K562 (cell line): ENCODE results near the gene BAIAP2.

Source experiments
- ATF1 ChIP-seq, 2 experiments: fragments of 450-650 bp in 1 of 2; IDR thresholded peaks; 2 replicates each; pipeline ENCODE4 v1.6.1; 2016; ENCODE audit warnings: missing compliant biosample characterization in 1 of 2, missing genetic modification characterization in 1 of 2
- CTCF ChIP-seq, 3 experiments: IDR thresholded peaks in 2 of 3; conservative IDR thresholded peaks in 1 of 3; 2 replicates each; pipeline ENCODE4 v1.5.1; 2011 to 2012; ENCODE audit warnings: low read length in 3 of 3, mild to moderate bottlenecking in 3 of 3, control low read depth in 2 of 3, improper control_type of control experiment in 1 of 3, inconsistent platforms in 1 of 3, low read depth in 1 of 3, mixed read lengths in 1 of 3, moderate library complexity in 1 of 3; ENCODE audit not compliant: insufficient read depth in 2 of 3
- KDM5B ChIP-seq: fragments of 200-600 bp; sonication (generic); IDR thresholded peaks from 2 replicates; pipeline ENCODE4 v1.6.1; 2012; ENCODE audit warnings: low read depth, mild to moderate bottlenecking, moderate library complexity, low read length, control low read depth, inconsistent platforms; ENCODE audit not compliant: insufficient replicate concordance
- USF2 ChIP-seq: sonication (generic); formaldehyde crosslinking; IDR thresholded peaks from 2 replicates; pipeline ENCODE4 v1.5.0; 2020; ENCODE audit warnings: missing genetic modification reagents

- no peak for TF ChIP-seq ATF1 (CRISPR knock-in tag; IDR thresholded peaks at IDR 0.05)
- no peak for TF ChIP-seq ATF1 (tag; IDR thresholded peaks at IDR 0.05)
- TF ChIP-seq CTCF (IDR thresholded peaks at IDR 0.05 in 2 of 3, conservative IDR thresholded peaks at IDR 0.05 in 1 of 3; ENCODE audit: insufficient read depth in 2 of 3, low read depth in 1 of 3, low read length in 3 of 3), result no peak
- no peak for TF ChIP-seq KDM5B
- TF ChIP-seq USF2 (CRISPR knock-in tag), result no peak
These were observed 79.6 kb downstream of the BAIAP2 start for GRCh38 chr17:81114351-81115093.
